ENCODE results near the gene SDS. TPM values are rescaled to one million over a fixed set of nuclear protein-coding genes. Genes with fewer than 3 reads are reported as not detected.

SDS gene
- total and polyA plus RNA-seq, 2 donors (not counting 3 experiments of a cell fraction or from before 2014, with no cell fraction given) = not detected

- Histone ChIP-seq H2AFZ (ENCODE audit: low read depth, low read length) (no peak overlapping the region), H3K27me3 (ENCODE audit: control insufficient read depth in 2 of 2, insufficient read depth in 2 of 2, low read length in 2 of 2) (no peaks in the 10 kb centered on the region), H3K36me3 (ENCODE audit: control insufficient read depth in 2 of 2, extremely low read depth in 1 of 2, insufficient read depth in 2 of 2, low read length in 2 of 2) (no peaks in the 10 kb centered on the region), H3K4me2 (ENCODE audit: insufficient read depth, low read length) (no peak overlapping the region), H3K9me3 (replicated peaks; ENCODE audit: control insufficient read depth, insufficient read depth, low read length) (no peaks in the 10 kb centered on the region), H3K79me2 (ENCODE audit: control insufficient read depth, insufficient read depth, low read length) (no peaks in the 10 kb centered on the region), H3K9ac (replicated peaks; ENCODE audit: extremely low read depth, insufficient read depth, low read length) (no peak overlapping the region), H3K9me1 (replicated peaks; ENCODE audit: control insufficient read depth, extremely low read depth, insufficient read depth, low read length) (no peaks in the 10 kb centered on the region), H3K27ac (ENCODE audit: insufficient read depth, low read depth, low read length) (no peak overlapping the region), H3K4me3 (replicated peaks in 1 of 3; ENCODE audit: insufficient read depth in 1 of 3, low read depth in 1 of 3, low read length in 3 of 3) (no peak overlapping the region), H4K20me1 (replicated peaks; ENCODE audit: control insufficient read depth, extremely low read depth, insufficient read depth, low read length) (no peaks in the 10 kb centered on the region), H3K4me1 (ENCODE audit: control insufficient read depth, extremely low read depth, insufficient read depth, low read length) (peaks cover 7% of the 10 kb centered on the region)
- POLR2A ChIA-PET = no interaction called here
- TF ChIP-seq POLR2AphosphoS5 (IDR thresholded peaks at IDR 0.05; ENCODE audit: insufficient read depth, low read depth, low read length) (no peak), CTCF (IDR thresholded peaks at IDR 0.05; ENCODE audit: extremely low read depth in 1 of 2, insufficient read depth in 1 of 2, low read depth in 1 of 2, low read length in 2 of 2) (no peak), JUN (IDR thresholded peaks at IDR 0.05; ENCODE audit: borderline replicate concordance, insufficient read depth, insufficient read length, low read depth) (no peak), POLR2A (IDR thresholded peaks at IDR 0.05; ENCODE audit: low read depth, low read length) (no peak), FOS (IDR thresholded peaks at IDR 0.05; ENCODE audit: borderline replicate concordance, insufficient read depth, low read length) (no peak), GATA2 (IDR thresholded peaks at IDR 0.05; ENCODE audit: insufficient read depth, insufficient read length, low read depth, low read length) (no peak), EZH2 (IDR thresholded peaks at IDR 0.05; ENCODE audit: borderline replicate concordance, low read depth, low read length, severe bottlenecking) (no peak), MYC (IDR thresholded peaks at IDR 0.05; ENCODE audit: low read depth, low read length) (no peak), MAX (IDR thresholded peaks at IDR 0.05; ENCODE audit: insufficient read depth, insufficient read length) (no peak)
- dilution Hi-C loops (cut with MboI; ENCODE audit: extremely low pct_ligation_motif_present, low sequenced_read_pairs) (no loop called here), intact Hi-C loops (cut with micrococcal nuclease) (no loop called here)
- DNase-seq (ENCODE audit: low read depth, low spot score) (no peak), FAIRE-seq (no peak)
- no TSS peak for BruUV-seq (replicated peaks)
- CTCF ChIA-PET = interaction anchor here (0.5 to 1.1 kb wide), 3 partner anchors 189 to 548 kb away, joined by 3 to 4 read pairs (median 3); partner anchors contain the start of gene RBM19
Measured at GRCh38 chr12:113418213-113418879, 14.7 kb upstream of the SDS start.
